Nucleus accumbens (tissue), 56 donors: Measurements from ENCODE around the gene NUP210L.

Experiments used
- DNase-seq, 56 donors: peaks; one replicate each; lab custom pipeline; 2025; lab: John Stamatoyannopoulos, UW

NUP210L gene

DNA sequence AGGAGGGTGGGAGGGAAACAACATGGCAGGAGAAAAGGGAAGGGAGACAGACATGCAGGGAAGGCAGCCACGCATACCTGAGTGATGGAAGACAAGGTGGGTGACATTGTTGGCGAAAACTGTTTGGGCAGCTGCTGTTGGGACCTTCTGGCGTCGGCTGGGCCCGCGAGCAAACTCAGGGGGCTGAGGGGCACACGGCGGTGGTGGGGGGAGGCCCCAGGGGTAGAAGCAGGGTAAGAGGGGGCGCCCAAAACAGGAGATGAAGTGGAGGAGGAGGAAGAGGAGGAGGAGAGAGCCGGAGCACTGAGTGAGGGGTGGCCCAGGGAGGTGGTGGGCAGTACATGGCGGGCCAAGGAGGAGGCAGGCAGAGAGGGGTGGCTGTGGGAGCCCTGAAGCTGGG lies 203.7 kb downstream of the NUP210L start:
- DNase-seq: no peak

DNA sequence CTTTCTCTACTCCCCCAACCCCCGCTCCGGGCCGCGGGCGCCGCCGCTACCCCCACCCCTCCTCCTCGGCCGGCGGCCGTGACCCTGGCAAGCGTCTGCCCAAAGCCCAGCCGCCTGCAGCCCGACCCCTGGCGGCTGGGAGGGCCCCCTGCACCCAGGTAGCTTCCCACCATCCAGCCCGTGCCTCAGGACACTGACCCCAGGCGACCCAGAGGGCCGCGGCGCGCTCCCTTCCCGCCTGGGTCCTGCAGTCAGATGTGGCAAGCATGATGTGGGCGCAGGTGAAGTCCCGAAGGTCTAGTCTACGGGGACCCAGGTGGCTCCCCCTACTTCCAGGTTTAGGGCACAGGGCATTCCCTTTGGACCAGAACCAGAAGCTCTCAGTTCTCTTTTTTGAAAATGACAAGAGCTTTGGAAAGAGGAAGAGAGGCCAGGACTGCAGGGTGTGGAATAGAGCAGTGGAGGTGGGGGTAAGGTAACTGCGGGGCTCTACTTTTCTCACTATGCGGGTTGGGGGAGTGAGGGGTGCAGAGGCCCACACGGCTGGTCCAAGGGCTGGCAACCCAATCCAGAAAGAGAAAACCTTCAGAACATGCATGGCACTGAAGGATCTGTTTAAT lies 208.1 kb downstream of the NUP210L start, which contains the start of gene DENND4B:
DENND4B (minus strand) TSS at position 97 of the 620 bp plus-strand sequence. CDS start 2,344 bp downstream, outside the sequence.
- DNase-seq: peak in 54 of 56 donors; percentile 20 to 86 (median 65)

DNA sequence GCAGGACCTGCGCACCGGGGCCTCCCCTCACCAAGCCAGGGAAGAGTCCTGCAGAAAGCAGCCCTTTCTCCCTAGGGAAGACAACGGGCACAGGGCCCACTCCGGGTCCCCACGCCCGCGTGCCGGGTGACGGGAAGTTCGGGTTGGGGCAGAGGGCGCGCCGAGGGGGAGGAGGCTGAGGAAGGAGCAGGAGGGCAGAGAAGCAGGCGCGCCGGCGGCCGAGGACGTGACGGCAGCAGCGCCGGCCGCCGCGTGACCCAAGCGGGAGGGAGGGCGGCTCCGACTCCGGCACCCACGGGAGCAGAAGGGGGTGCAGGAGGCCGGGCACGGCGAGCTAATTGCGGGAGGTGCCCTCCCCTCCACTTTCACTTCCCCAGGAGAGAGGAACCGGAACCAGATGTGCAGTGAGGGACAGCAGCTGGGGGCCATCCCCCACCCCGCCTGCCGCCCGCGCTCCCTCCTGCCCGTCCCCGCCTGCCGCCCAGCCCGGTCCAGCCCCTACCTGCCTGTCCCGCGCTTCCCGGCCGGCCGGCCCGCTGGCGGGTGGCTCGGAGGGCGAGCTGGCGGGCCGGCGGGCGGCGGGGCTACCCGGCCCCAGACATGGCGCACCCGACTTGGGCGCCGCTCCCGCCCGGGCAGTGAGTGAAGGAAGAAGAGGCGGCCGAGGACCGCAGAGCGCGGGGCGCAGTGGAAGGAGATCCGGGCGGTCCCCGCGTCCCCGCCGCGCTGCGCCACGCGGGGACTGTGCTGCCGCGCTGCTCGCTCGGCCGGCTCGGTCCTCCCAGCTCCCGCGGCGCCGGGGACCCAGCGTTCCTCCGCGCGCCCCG lies 208.9 kb downstream of the NUP210L start:
- peak in 54 of 56 donors; percentile 23 to 83 (median 64) for DNase-seq

DNA sequence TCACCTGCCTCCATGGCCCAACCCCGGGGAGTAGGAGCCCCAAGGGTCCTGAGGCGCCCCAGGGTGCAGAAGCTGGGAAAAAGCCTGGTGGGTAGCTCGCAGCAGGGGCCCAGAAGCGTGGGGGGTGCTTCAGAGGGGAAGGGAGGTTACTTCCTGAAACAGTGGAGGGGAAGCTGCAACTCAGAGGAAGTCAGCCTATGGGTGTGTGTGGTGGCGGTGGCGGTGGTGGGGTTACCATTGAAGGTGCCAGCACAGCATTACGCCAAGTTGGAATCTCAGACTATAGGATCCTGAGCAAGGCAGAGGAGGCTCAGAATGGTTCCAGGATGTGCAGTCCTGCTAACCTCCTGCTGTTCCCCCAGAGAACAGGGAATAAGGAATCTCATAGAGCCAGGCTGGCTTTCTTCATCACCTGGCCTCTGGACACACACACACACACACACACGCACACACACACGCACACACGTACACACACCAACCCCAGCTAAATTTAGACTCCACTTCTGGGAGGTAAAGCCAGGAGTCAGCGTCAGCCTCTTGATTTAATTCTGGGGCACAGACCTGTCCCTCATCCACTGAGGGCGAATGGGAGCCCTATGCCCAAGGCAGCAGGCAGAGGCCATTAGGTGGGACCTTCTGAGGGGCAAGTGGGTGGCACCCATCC lies 209.6 kb downstream of the NUP210L start:
- DNase-seq: peak in 7 of 56 donors; percentile 7 to 52 (median 27)

DNA sequence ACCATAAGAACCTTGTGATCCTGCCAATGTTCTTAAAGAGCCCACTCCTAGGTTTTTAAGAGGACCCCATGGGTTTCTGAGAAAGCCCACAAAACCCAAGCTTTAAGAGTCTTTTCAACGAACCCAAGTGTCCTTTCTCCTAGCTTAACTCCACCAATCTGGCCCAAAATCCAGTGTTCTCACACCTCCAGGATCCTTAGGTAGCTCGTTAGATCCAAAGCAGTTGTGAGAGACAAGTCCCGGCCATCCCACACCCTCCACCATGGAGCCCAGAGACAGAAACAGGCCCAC lies 210.1 kb downstream of the NUP210L start:
- no peak for DNase-seq

DNA sequence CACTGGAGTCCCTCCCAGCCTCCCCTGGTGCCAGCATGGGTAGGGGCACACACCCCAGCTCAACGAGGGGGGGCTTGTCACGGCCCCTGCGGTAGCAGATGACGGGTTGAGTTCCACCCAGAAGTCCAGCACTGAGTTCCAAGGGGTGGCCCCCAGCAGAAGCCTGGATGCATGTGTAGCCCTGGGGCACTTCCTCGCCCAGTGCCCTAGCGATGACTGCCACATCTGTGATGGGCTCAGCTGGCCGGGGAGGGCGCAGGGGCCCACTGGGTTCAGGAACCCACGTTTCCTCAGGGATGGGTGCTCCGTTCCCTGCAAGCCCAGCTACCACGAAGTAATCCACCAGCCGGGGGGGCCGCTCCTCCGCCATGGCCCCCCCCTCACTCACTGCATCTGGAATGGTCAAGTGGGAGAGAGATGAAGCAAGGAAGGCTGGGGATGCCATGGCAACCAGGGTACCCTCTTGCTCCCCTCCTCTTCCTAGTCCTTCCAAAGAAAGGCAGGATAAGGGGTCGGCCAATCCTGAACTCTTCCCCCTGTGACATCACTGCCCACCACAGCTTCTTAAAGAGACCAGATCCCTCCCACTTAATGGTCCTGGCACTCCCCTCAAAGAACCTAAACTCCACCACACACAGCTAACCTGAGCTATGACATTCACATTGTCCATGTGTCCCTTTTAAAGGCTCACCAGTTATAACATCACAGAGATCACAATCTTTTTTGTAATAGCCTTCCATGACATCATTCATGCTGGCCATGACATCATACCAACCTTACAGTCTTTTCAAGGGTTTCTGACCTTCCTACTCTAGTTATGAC lies 210.7 kb downstream of the NUP210L start:
- no peak for DNase-seq

DNA sequence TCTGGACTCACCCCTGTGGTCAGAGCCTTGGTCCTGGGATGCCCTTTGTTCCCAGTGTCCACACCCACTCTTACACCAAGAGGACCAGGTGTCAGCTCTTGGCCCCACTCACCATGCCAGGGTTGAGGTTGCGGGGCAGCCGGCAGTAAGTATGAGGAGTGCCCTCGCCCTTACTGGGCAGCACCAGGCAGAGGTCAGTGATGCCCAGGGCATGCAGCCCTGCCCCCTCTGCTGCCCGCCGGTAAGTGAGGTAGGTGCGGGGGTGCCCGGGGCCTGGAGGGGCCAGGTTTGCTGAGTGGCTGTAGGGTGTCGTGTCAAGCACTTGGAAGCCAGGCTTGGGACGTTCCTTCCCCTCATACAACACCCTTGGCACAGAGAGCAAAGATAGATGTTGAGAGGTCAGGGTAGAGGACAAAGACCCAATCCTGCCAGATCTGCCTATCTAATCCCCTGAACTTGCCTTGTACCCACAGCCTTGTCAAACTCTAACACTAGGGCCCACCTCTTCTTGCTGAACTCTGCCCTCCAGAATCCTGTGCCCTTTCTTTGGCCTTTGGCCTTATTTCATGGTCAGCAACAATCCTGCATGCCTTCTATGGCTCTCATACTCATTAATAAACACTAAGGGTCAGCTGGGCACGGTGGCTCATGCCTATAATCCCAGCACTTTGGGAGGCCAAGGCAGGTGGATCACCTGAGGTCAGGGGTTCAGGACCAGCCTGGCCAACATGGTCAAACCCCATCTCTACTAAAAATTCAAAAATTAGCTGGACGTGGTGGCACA lies 211.9 kb downstream of the NUP210L start:
- no peak for DNase-seq
